NCI-H1048 (cell line): ENCODE data around the gene LEFTY2.
"Not testable (repeated sequence)": the region's sequence is repeated elsewhere in the genome, so short reads cannot be mapped to it uniquely, and the experiment has no call there.

Experiments used
- DNase-seq: peaks from one replicate; lab custom pipeline; 2025; lab: John Stamatoyannopoulos, UW

LEFTY2 gene

DNA sequence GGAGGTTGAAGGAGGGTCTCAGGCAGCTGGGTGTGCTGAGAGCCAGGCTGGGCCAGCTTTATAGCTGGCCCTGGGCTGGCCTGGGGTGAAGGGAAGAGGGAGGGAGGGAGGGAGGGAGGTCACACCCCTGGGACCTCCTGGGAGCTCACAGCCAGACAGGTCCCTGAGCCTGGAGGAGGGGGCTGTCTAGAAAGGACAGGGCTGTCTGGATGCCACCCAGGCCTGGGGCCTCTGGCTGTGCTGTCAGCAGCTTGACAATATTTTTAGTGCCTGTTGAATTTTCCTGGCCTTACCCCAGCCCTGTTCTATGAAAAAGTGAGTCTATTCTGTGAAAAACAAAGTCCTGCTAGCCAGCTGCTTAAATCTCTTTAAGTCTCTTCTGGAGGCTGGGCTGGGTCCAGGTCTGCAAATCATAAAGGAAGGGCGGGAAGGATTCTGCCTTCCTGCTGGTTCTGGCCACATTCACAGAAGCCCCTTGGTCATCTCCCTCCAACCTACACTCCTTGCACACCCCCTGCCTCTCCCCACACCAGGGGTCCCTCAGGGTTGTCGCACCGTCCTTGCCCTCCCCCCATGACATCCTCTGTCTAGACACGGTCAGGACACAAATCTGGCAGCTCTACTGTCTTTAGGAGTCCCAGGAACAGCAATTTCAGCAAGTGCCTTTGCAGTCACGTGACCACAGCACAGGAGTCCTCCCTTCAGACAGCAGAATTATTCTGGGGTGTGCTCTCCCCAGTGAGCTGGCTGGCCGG, at the start of gene LEFTY2:
LEFTY2 (minus strand) TSS at position 34 of the 755 bp plus-strand sequence. CDS start 80 bp downstream, outside the sequence.
- no peak for DNase-seq

DNA sequence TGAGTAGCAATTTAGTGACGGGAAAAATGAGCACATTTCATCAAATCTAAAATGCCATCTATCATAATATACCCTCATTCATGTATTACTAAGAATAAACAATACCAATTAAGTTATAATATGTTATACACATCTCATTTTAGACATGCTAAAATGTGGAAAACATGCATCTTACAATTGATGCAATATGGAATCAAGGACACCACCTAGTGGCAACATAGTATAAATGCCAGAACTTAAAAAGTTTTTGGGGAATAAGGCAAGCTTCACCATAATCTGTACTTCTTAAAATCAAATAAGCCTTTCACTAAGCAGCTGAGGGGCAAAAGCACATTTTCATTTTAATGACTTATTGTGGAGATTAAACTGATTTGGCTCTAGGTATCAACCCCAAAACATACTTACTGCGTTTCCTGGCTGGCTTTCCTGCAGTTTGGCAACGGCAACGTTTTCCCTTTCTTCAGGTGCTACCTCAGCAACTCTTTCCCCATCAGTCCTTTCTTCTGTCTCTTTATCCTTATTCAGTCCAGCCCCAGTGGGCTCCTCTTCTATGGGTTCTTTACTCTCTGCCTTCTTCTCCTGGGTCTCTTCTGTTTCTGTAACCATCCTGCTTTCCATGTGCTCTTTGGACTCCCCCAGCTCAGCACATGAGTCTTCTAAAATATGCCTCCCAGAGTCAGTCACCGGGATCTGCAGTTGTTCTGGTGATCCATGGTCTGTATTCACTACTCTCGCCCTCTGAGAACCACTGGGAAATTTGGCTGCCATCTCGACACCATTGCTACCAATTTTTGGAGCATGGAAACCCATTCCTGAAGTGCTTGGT, 46.7 kb upstream of the LEFTY2 start:
- DNase-seq: no peak

GRCh38 chr1:225981714-225982113, 40.7 kb upstream of the LEFTY2 start:
- DNase-seq: no peak

DNA sequence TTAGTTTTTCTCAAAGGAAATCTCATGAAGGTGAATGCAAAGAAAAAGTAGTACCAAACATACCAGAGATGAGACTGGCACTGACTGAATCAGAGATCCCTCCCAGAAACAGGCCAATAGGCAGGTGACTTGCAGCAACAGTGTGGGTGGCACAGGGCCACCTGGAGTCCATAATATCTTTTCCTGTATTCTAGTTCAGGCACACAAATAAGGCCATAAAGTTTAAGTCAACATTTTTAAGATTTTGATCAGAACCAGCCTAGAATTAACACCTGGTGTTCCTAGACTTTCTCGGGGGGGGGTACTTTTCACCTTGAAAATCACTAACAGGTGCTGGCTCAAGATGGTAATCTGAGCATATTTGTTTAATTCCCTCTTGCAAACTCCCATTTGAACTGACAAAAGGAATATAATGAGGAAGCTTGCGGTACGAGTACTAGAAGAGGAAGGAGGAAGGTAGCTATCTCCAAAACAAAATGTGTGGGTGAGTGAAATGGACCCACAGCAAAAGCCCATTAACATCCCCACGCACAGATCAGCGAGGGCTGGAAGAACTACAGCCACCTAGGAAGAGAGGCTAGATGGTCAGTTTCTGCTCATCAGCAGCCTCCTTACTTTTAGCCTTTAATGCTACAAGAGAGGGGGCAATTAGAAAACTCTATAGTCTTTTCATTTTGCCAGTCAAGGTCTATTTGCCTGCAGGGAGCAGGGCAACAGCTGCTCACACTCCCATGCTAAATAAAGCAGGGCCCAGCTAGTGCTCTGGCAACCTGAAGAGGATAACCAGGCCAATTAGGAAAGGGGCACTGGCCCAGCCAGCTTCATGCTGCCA, 39.2 kb upstream of the LEFTY2 start:
- DNase-seq: no peak

DNA sequence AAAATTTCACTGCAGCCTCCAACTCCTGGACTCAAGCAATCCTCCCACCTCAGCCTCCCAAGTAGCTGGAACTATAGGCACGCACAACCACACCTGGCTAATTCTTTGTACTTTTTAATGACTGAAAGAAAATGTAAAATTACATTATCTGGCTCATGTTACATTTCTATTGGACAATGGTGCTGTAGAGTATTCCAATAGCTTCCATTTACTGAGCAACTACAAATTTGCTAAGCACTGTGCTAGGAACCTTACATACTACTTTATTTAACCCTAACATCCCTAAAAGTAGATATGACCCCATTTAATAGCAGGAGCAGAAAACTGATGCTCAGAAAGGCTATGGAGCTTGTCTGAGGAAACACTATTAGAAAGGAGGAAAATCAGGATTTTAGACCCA, 38.4 kb upstream of the LEFTY2 start:
- DNase-seq: no peak

- DNase-seq: no peak
Observed at GRCh38 chr1:225977937-225978748, 37.1 kb upstream of the LEFTY2 start.

DNA sequence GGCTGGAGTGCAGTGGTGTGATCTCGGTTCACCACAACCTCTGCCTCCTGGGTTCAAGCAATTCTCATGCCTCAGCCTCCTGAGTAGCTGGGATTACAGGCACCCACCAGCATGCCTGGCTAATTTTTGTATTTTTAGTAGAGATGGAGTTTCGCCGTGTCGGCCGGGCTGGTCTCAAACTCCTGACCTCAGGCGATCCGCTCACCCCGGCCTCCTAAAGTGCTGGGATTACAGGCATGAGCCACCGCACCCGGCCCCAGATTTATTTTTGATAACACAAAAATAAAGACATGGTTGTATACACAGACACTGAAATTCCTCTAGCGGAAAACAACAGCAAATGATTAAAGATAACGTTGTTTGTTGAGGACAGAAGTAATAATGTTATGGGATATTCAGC, 34.1 kb upstream of the LEFTY2 start:
- DNase-seq: not testable (repeated sequence)

DNA sequence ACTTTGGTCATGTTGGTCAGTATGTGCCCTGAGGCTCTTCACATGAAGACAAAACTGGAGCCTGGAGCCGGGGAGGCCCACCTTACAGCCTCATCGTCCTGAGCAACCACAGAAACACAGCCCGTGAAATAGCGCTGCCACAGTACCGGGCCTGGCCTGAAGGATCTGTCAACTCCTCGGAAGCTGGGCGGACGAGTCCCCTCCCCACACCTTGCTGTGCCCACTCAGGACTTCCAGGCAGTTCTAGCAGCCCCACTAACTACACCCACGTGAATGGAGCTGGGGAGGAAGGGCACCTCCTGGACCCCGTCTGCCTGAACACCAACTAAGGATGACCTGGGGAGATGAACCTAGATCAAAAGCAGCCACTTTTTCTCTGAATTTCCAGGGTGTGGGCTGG, 33.4 kb upstream of the LEFTY2 start:
- DNase-seq: no peak

GRCh38 chr1:225973158-225973557, 32.1 kb upstream of the LEFTY2 start:
- no peak for DNase-seq

- DNase-seq: no peak
Observed at GRCh38 chr1:225972344-225973152, 31.5 kb upstream of the LEFTY2 start.

DNA sequence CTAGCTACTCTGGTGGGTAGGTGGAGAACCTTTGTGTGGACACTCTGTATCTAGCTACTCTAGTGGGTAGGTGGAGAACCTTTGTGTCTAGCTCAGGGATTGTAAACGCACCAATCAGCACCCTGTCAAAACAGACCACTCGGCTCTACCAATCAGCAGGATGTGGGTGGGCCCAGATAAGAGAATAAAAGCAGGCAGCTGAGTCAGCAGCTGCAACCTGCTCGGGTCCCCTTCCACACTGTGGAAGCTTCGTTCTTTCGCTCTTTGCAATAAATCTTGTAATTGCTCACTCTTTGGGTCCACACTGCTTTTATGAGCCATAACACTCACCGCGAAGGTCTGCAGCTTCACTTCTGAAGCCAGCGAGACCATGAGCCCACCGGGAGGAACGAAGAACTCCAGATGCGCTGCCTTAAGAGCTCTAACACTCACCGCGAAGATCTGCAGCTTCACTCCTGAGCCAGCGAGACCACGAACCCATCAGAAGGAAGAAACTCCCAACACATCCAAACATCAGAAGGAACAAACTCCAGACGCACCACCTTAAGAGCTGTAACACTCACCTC, 29.7 kb upstream of the LEFTY2 start:
- DNase-seq: not testable (repeated sequence)

- not testable (repeated sequence) for DNase-seq
Observed at GRCh38 chr1:225969751-225970150, 28.7 kb upstream of the LEFTY2 start.

DNA sequence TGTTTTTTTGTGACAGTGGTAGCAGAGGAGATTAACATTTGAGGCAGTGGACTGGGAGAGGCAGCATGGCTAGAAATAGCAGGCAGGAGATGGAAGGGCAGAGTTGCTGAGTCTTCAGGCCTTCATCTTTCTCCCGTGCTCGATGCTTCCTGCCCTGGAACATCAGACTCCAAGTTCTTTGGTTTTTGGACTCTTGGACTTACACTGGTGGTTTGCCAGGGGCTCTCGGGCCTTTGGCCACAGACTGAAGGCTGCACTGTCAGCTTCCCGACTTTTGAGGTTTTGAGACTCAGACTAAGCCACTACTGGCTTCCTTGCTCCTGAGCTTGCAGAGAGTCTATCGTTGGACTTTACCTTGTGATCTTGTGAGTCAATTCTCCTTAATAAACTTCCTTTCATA, 24.2 kb upstream of the LEFTY2 start:
- DNase-seq: no peak

GRCh38 chr1:225963735-225964530, 22.9 kb upstream of the LEFTY2 start:
- DNase-seq: no peak

GRCh38 chr1:225962440-225962975, 21.5 kb upstream of the LEFTY2 start:
- DNase-seq: no peak

DNA sequence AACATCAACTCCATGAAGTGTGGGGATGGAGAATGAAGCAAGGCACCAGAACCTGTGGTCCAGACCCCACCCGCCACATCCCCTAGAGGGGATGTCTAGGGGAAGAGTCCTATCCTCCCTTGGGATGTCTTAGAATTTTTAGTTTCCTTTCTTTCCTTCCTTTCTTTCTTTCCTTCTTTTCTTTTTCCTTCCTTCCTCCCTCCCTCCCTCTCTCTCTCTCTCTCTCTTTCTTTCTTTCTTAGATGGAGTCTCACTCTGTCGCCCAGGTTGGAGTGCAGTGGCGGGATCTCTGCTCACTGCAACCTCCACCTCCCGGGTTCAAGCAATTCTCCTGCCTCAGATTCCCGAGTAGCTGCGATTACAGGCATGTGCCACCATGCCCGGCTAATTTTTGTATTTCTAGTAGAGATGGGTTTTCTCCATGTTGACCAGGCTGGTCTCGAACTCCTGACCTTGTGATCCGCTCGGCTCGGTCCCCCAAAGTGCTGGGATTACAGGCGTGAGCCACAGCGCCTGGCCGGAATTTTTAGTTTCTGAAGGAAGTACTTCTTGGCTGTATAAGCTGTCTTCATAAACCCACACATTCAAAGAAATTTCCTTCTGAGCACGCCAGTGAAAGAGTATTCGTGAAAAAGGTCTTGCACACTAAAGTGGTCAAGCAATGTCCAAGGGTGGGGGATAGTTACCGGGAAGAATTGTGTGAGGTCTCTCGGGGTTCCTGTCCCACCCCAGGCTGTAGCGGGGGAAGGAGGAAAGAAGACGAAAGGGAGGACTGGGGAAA, 20.8 kb upstream of the LEFTY2 start:
- no peak for DNase-seq

DNA sequence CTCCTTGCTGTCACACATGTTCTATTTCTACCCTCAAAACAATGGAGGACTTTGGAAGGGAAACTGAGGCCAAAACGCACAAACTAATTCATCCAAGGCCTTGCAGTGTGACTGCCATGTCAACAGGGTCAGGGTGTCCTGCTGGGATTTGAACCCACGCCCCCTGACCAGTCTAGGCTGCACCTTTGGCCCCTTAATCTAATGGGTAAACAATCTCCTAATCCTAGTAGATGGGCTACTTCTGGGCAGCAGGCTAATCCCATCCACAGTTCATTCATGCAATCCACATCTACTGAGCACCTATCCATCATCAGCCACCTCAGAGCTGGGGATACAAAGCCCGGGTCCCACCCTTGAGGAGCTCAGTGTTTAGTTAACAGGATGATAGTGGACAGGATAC, 17.0 kb upstream of the LEFTY2 start:
- DNase-seq: no peak

DNA sequence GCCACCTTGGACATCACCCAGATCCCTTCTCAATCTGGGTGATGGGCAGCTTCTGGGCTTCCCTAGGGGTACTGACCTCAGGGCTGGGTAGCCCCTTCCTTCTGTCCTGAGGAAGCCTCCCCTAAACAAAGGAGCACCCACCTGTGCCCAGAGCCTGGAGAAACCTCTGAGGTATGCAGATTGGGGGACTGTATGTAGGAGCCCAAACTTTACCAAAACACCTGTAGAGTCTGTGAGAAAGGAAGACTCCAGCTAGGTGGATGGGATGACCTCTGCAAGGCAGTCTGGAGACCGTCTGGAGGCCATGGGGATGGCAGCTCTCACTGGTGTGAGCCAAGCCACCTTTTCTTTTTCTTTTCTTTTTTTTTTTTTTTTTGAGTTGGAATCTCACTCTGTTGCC, 13.7 kb upstream of the LEFTY2 start:
- DNase-seq: no peak
